ENCODE data around the gene ZNF692. TPM values are rescaled to one million over a fixed set of nuclear protein-coding genes. Genes with fewer than 3 reads are reported as not detected.

The ZNF692 gene
- total RNA-seq = 22.0 and 28.4 TPM in 2 replicates

GRCh38 chr1:248858891-248859889 is at the start of gene ZNF692:
Gene ZNF692, minus strand, starts transcription at chr1:248859085. Its CDS starts 776 bp downstream, at chr1:248858309.

DNA sequence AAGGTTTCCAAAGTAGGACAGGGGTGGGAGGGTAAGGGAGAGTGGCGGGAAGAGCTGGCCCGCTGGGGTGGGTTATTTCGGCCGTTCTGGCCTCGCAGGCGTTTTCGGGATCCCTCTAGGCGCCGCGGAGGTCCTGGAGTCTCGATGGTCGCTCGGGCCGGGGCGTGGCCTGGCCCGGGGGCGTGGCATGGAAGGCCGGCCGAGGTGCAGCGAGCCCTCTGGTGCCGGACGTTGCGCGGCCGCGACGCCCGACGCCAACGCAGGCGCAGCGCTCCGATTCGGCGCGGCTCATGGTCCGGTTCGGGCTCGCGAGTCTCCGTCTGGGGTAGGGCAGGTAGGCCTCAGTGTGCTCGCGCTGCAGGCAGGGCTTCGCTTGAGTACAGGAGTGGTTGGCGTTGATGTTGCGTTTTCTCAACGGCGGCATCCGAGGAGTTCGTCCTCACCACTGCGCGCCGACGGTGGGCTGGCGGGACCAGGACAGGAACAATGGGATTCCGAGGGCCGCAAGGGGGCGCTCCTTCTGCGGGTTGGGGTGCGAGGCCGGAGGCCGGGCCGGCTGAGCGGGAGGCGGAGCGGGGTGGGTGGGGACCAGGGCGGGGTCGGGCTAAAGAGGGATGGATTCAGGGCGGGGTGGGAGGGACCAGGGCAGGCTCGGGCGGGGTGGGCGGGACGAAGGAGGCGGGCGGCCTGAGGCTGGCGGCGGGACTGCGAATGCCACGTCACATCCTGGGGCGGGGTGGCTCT is 47.3 kb upstream of the ZNF692 start, which contains the start of gene PGBD2:
PGBD2 (plus strand) TSS at position 227 of the 744 bp plus-strand sequence. CDS start 7,628 bp downstream, outside the sequence.

DNA sequence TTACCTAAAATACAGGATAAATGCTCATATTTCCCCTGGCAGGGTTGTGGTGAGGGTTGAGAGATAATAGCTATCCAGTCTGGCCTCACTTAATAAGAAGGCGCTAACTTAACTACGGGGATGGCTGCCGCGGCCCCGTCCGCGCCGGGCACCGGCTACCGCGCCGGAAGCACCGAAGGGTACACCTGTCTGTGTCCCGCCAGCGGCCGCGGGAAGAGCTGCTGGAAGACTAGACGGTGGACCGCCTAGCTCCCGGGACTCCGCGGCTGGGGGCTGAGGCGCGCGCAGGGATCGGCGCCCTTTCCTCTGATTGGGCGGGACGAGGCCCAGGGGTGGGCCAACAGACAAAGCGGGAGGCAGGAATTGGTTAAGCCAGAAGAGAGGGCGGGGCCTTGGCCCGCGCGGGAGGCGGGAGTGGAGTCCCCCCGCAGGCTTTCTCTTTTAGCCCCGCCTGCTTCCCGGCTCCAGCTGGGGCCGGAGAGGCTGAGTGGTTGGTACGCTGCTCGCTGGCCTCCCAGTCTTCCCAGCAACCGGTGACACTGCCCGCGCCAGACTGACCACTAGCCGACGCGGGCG is 21.0 kb downstream of the ZNF692 start, which contains the start of gene ZNF672:
ZNF672 (plus strand) TSS at position 444 of the 576 bp plus-strand sequence. CDS start 9,051 bp downstream, outside the sequence.

DNA sequence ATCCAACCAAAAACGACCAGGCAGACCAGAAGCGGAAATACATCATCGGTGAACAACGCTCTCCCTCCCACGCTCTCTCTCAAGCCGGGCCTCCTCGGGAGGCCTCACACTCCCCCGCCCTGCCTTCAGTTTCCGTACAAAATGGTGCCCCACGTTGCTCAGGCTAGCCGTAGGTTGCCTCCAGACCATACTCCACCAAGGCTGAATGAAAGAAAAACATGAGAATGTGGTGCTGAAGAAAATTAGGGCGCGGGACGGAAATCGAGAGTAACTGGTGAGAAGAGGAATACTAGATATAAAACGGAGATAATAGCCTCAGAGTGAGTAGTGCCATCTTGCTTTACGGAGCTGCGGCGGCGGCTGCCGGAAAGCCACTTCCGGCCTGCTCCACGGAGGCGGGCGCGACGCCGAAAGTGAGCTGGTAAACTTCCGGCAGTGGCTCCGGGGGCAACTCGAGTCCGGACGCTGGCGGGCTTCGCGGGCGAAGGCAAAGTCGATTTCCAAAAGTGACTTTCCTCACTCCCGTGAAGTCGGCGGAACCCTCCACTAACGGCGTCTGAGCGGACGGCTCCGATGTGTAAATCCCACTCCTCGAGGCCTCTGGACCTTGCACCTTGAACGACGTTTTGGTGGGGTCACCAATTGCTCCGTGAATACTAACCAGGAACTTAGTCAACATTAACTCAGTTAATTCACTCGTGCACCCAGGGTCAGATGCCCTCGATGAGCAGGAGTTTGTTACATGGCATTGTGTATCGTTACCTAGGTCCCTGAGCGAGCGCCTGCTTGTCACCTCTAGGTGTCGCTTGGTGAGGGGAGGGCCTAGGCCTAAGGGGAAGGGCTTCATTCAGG is 32.8 kb downstream of the ZNF692 start, which contains the start of gene SH3BP5L:
SH3BP5L (minus strand) TSS at position 7 of the 852 bp plus-strand sequence. CDS start 980 bp downstream, outside the sequence.

Other genes starting within 250 kb of the ZNF692 start
- not detected in 2 replicates for gene OR2T11, start 224.0 kb downstream of the ZNF692 start, total RNA-seq
- gene OR2T35, start 213.8 kb downstream of the ZNF692 start, total RNA-seq = not detected in 2 replicates
- gene OR2T27, start 203.6 kb downstream of the ZNF692 start, total RNA-seq = not detected in 2 replicates
- gene OR14I1, start 156.3 kb downstream of the ZNF692 start, total RNA-seq = not detected in 2 replicates
- under 0.01 TPM in 1 of 2 replicates, not detected in the other for gene LYPD8, start 103.3 kb downstream of the ZNF692 start, total RNA-seq
- 15.1 and 26.7 TPM in 2 replicates for gene SH3BP5L, start 33.2 kb downstream of the ZNF692 start, total RNA-seq
- gene ZNF672, start 20.9 kb downstream of the ZNF692 start, total RNA-seq = 14.7 and 18.1 TPM in 2 replicates
- 4.5 and 6.7 TPM in 2 replicates for gene PGBD2, start 47.1 kb upstream of the ZNF692 start, total RNA-seq